Astrocyte (in vitro differentiated cells and primary cell): Measurements from ENCODE around the gene PLXDC2. TPM values are rescaled to one million over a fixed set of nuclear protein-coding genes. Genes with fewer than 3 reads are reported as not detected.

ENCODE experiments used
- DNase-seq: peaks from one replicate; pipeline ENCODE4 v3.0.0-alpha.2; 2010; ENCODE audit warnings: low read depth
- FAIRE-seq: peaks from 2 replicates; lab custom pipeline; 2011; peaks lifted over from hg19 to GRCh38; lab: Jason Lieb, UNC
- H2AFZ ChIP-seq: 2 replicates; pipeline ENCODE4 v1.6.0; 2012; ENCODE audit warnings: low read depth, low read length, inconsistent platforms
- H3K27ac ChIP-seq: 2 replicates; pipeline ENCODE4 v1.5.1; 2011; ENCODE audit warnings: low read depth, low read length, inconsistent platforms
- H3K27me3 ChIP-seq: 2 replicates; pipeline ENCODE4 v1.6.0; 2011; ENCODE audit warnings: low read length, inconsistent platforms; ENCODE audit not compliant: insufficient read depth
- H3K36me3 ChIP-seq: 2 replicates; pipeline ENCODE4 v1.5.1; 2011; ENCODE audit warnings: low read length, inconsistent platforms; ENCODE audit not compliant: insufficient read depth
- H3K4me1 ChIP-seq: 2 replicates; pipeline ENCODE4 v1.5.1; 2011; ENCODE audit warnings: low read length, inconsistent platforms; ENCODE audit not compliant: insufficient read depth
- H3K4me2 ChIP-seq: 2 replicates; pipeline ENCODE4 v1.6.0; 2012; ENCODE audit warnings: low read length, inconsistent platforms
- H3K4me3 ChIP-seq: 2 replicates; pipeline ENCODE4 v1.5.1; 2011; ENCODE audit warnings: low read depth, mild to moderate bottlenecking, low read length, inconsistent platforms; ENCODE audit not compliant: insufficient read depth
- H3K79me2 ChIP-seq: 2 replicates; pipeline ENCODE4 v1.6.0; 2012; ENCODE audit warnings: mild to moderate bottlenecking, low read length, inconsistent platforms; ENCODE audit not compliant: insufficient read depth
- H3K9ac ChIP-seq: 2 replicates; pipeline ENCODE4 v1.6.0; 2012; ENCODE audit warnings: mild to moderate bottlenecking, low read length, inconsistent platforms
- H3K9me3 ChIP-seq: 2 replicates; pipeline ENCODE4 v1.5.1; 2012; ENCODE audit warnings: low read depth, mild to moderate bottlenecking, low read length, inconsistent platforms; ENCODE audit not compliant: insufficient read depth
- H4K20me1 ChIP-seq: 2 replicates; pipeline ENCODE4 v1.6.0; 2012; ENCODE audit warnings: low read length, inconsistent platforms; ENCODE audit not compliant: insufficient read depth
- H3K27ac Mint-ChIP-seq: one replicate; pipeline ENCODE4 v1.8.0; 2021; ENCODE audit warnings: mild to moderate bottlenecking, mixed read lengths; ENCODE audit not compliant: unreplicated experiment
- H3K27me3 Mint-ChIP-seq: one replicate; pipeline ENCODE4 v1.8.0; 2021; ENCODE audit warnings: low read depth, mixed read lengths; ENCODE audit not compliant: unreplicated experiment
- H3K36me3 Mint-ChIP-seq: one replicate; pipeline ENCODE4 v1.8.0; 2021; ENCODE audit warnings: low read depth, mixed read lengths; ENCODE audit not compliant: unreplicated experiment
- H3K4me1 Mint-ChIP-seq: one replicate; pipeline ENCODE4 v1.8.0; 2021; ENCODE audit warnings: low read depth, mixed read lengths; ENCODE audit not compliant: unreplicated experiment
- H3K4me3 Mint-ChIP-seq: one replicate; pipeline ENCODE4 v1.8.0; 2021; ENCODE audit warnings: mild to moderate bottlenecking, moderate library complexity, mixed read lengths; ENCODE audit not compliant: unreplicated experiment
- H3K9me3 Mint-ChIP-seq: one replicate; pipeline ENCODE4 v1.8.0; 2021; ENCODE audit warnings: mild to moderate bottlenecking, mixed read lengths; ENCODE audit not compliant: unreplicated experiment
- CTCF ChIP-seq: IDR thresholded peaks from 2 replicates; pipeline ENCODE4 v1.5.1; 2011; ENCODE audit warnings: low read depth, mild to moderate bottlenecking, inconsistent platforms, low read length, moderate library complexity; ENCODE audit not compliant: insufficient read depth
- EZH2 ChIP-seq: IDR thresholded peaks from 2 replicates; pipeline ENCODE4 v1.6.1; 2012; ENCODE audit warnings: mild to moderate bottlenecking, low read length, inconsistent platforms; ENCODE audit not compliant: insufficient read depth
- total RNA-seq: library from RNA; stranded (reverse); gene quantifications from 2 replicates; pipeline ENCODE4 v1.2.1, GENCODE V29; 2021

Gene PLXDC2
- total RNA-seq, 1 donor from 2014 or later: 36.1 TPM

DNA sequence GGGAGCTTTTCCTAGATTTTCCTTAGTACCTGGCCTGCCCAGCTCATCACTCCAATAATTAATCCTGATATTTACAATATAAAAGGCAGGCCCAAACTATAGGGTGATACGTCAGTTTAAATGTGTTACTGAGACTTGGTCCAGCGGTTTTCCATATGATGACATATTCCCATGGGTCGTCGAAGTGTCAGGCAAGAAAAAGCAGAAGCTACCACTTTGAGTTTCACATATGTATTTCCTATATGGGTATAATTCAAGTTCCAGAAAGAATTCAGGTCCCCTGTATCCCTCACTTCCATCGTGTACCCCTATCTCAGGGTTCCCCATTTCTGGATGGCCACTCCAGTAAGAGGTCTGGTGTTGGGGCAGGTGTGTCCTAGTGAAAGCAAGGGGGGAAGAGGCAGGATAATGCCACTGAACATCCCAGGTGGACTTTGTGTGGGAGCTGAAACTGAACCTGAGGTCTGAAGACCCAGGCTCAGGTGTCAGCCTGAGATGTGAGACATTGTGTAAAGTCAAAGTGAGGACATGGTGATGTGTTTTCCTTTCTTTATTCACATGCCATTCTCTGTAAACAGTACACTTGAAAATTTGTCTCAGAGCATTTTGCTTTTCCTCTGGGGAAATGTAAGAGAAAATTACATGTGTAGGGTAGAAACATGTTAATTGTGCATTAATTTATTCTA lies 167.8 kb downstream of the PLXDC2 start:
- DNase-seq: no peak
- H3K27me3 Mint-ChIP-seq: no peaks in the 10 kb centered on the region
- H3K36me3 Mint-ChIP-seq: no peaks in the 10 kb centered on the region
- H3K79me2 ChIP-seq: no peaks in the 10 kb centered on the region
- H3K4me3 ChIP-seq: no peak overlapping the region
- no peak overlapping the region for H3K27ac Mint-ChIP-seq
- H3K9me3 Mint-ChIP-seq: no peaks in the 10 kb centered on the region
- no peaks in the 10 kb centered on the region for H3K36me3 ChIP-seq
- no peaks in the 10 kb centered on the region for H4K20me1 ChIP-seq
- no peak overlapping the region for H3K4me3 Mint-ChIP-seq
- no peaks in the 10 kb centered on the region for H3K9me3 ChIP-seq
- H3K4me2 ChIP-seq: no peak overlapping the region
- no peak overlapping the region for H3K27ac ChIP-seq
- H3K4me1 ChIP-seq: no peaks in the 10 kb centered on the region
- no peak overlapping the region for H3K9ac ChIP-seq
- TF ChIP-seq EZH2 (no peak), CTCF (no peak)
- H3K4me1 Mint-ChIP-seq: peaks cover 7% of the 10 kb centered on the region
- no peaks in the 10 kb centered on the region for H3K27me3 ChIP-seq
- no peak overlapping the region for H2AFZ ChIP-seq
- FAIRE-seq: no peak

GRCh38 chr10:19985745-19986144 lies 169.5 kb downstream of the PLXDC2 start:
- Histone ChIP-seq H3K4me3 (no peak overlapping the region), H3K9me3 (no peaks in the 10 kb centered on the region), H3K9ac (no peak overlapping the region), H3K4me1 (no peaks in the 10 kb centered on the region), H3K27ac (no peak overlapping the region), H4K20me1 (no peaks in the 10 kb centered on the region), H3K79me2 (no peaks in the 10 kb centered on the region), H3K4me2 (no peak overlapping the region), H3K27me3 (no peaks in the 10 kb centered on the region), H2AFZ (no peak overlapping the region), H3K36me3 (no peaks in the 10 kb centered on the region)
- no peak for FAIRE-seq
- Mint-ChIP-seq H3K27me3 (no peaks in the 10 kb centered on the region), H3K27ac (no peak overlapping the region), H3K4me3 (no peak overlapping the region), H3K9me3 (no peaks in the 10 kb centered on the region), H3K4me1 (peaks cover 4% of the 10 kb centered on the region), H3K36me3 (no peaks in the 10 kb centered on the region)
- TF ChIP-seq EZH2: no peak
- no peak for TF ChIP-seq CTCF
- no peak for DNase-seq

GRCh38 chr10:19986591-19986990 lies 170.4 kb downstream of the PLXDC2 start:
- H3K4me1 ChIP-seq: no peaks in the 10 kb centered on the region
- H3K4me3 ChIP-seq: no peak overlapping the region
- H3K79me2 ChIP-seq: no peaks in the 10 kb centered on the region
- DNase-seq (no peak), FAIRE-seq (no peak)
- no peaks in the 10 kb centered on the region for H3K36me3 ChIP-seq
- no peak overlapping the region for H2AFZ ChIP-seq
- H4K20me1 ChIP-seq: no peaks in the 10 kb centered on the region
- TF ChIP-seq CTCF (no peak), EZH2 (no peak)
- H3K9me3 ChIP-seq: no peaks in the 10 kb centered on the region
- no peak overlapping the region for H3K4me2 ChIP-seq
- Mint-ChIP-seq H3K27ac (no peak overlapping the region), H3K4me1 (peaks cover 4% of the 10 kb centered on the region), H3K9me3 (no peaks in the 10 kb centered on the region), H3K36me3 (no peaks in the 10 kb centered on the region), H3K27me3 (no peaks in the 10 kb centered on the region), H3K4me3 (no peak overlapping the region)
- no peaks in the 10 kb centered on the region for H3K27me3 ChIP-seq
- no peak overlapping the region for H3K9ac ChIP-seq
- H3K27ac ChIP-seq: no peak overlapping the region
